Measurements from ENCODE around the gene DEPDC4. TPM values are rescaled to one million over a fixed set of nuclear protein-coding genes. Genes with fewer than 3 reads are reported as not detected.

The DEPDC4 gene
- total RNA-seq, 2 donors from 2014 or later, result 0.44 TPM; not detected in 1

DNA sequence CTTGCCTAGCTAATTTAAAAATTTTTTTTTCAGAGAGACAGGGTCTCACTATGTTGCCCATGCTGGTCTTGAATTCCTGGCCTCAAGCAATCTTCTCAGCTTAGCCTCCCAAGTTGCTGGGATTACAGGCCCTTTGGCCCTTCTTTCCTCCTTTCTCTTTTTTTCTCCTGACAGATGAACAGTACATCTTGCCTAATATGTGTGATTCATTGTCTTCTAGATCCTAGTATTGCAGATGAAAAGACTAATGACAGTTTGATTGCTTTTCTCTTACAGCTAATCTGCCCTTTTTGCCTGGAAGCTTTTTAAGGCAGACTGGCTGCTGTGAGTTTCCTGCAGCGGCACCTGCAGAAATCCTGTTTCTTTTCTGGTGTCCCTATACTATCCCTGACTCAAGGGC, 12.0 kb downstream of the DEPDC4 start:
- no peaks in the 10 kb centered on the region for H3K9me3 ChIP-seq
- no peaks in the 10 kb centered on the region for H3K27me3 ChIP-seq
- H3K36me3 ChIP-seq, result no peaks in the 10 kb centered on the region
- no peak for DNase-seq (ENCODE audit: low spot score)
- no peaks in the 10 kb centered on the region for H3K4me1 ChIP-seq
- H3K27ac ChIP-seq, result no peak overlapping the region
- no peak overlapping the region for H3K4me3 ChIP-seq
- TF ChIP-seq, protein P1, sequence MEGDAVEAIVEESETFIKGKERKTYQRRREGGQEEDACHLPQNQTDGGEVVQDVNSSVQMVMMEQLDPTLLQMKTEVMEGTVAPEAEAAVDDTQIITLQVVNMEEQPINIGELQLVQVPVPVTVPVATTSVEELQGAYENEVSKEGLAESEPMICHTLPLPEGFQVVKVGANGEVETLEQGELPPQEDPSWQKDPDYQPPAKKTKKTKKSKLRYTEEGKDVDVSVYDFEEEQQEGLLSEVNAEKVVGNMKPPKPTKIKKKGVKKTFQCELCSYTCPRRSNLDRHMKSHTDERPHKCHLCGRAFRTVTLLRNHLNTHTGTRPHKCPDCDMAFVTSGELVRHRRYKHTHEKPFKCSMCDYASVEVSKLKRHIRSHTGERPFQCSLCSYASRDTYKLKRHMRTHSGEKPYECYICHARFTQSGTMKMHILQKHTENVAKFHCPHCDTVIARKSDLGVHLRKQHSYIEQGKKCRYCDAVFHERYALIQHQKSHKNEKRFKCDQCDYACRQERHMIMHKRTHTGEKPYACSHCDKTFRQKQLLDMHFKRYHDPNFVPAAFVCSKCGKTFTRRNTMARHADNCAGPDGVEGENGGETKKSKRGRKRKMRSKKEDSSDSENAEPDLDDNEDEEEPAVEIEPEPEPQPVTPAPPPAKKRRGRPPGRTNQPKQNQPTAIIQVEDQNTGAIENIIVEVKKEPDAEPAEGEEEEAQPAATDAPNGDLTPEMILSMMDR (IDR thresholded peaks at IDR 0.05), result no peak

DNA sequence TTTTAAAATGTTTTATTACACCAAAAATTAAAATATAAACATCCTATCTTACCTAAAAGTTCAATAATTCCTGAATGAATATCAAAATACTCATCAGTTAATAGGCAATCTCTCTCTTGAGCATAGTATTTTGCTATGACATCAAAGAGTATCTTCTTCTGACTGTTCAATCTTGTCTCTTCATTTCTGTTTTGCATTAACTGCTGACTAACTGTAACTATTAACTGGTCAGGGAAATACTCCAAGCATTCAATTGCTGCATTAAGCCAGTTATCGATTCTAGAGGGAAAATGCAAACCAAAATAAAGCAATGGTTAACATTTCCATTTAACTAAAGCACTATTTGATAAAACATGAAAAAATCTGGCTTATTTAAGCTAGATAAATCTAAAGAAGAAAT, 13.4 kb downstream of the DEPDC4 start:
- DNase-seq (ENCODE audit: low spot score), result no peak
- no peak overlapping the region for H3K4me3 ChIP-seq
- no peaks in the 10 kb centered on the region for H3K27me3 ChIP-seq
- TF ChIP-seq, protein P1 (IDR thresholded peaks at IDR 0.05), result no peak
- H3K4me1 ChIP-seq, result no peaks in the 10 kb centered on the region
- no peaks in the 10 kb centered on the region for H3K9me3 ChIP-seq
- no peak overlapping the region for H3K27ac ChIP-seq
- H3K36me3 ChIP-seq, result no peaks in the 10 kb centered on the region

DNA sequence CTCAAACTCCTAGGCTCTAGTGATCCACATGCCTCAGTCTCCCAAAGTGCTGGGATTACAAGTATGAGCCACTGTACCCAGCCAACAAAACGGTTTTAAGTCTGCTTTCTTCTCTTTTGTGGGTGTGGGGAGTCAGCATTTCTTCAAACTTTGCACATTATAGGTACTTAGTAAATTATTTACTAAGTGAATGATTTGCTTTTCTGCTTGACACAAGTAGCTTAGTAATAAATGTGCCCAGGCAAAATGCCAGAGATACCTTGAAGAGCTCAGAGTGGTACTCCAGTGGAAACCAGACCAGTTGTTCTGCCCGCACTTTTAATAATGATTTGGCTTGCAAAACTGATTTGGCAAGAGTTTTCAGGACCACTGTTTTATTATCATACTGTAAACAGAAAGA, 15.0 kb downstream of the DEPDC4 start:
- TF ChIP-seq, protein P1 (IDR thresholded peaks at IDR 0.05), result no peak
- Histone ChIP-seq H3K4me3 (no peak overlapping the region), H3K9me3 (no peaks in the 10 kb centered on the region), H3K4me1 (no peaks in the 10 kb centered on the region), H3K27me3 (no peaks in the 10 kb centered on the region), H3K27ac (no peak overlapping the region), H3K36me3 (no peaks in the 10 kb centered on the region)
- no peak for DNase-seq (ENCODE audit: low spot score)

DNA sequence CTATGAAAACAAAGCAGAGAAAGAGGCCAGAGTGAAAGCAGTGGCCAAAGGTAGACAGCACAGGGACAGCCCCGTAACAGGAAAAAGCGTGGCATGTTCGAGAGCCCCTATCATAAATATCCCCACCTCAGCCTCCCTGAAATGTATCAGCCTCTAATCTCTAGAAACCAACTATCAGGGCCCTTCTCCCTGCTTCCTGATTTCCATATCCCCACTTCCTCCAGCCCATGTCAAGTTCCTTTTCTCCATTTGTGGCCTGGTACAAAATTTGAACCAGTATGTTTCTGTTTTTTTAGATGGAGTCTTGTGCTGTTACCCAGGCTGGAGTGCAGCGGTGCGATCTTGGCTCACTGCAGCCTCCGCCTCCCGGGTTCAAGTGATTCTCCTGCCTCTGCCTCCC, 16.9 kb downstream of the DEPDC4 start:
- H3K4me3 ChIP-seq, result no peak overlapping the region
- no peaks in the 10 kb centered on the region for H3K9me3 ChIP-seq

DNA sequence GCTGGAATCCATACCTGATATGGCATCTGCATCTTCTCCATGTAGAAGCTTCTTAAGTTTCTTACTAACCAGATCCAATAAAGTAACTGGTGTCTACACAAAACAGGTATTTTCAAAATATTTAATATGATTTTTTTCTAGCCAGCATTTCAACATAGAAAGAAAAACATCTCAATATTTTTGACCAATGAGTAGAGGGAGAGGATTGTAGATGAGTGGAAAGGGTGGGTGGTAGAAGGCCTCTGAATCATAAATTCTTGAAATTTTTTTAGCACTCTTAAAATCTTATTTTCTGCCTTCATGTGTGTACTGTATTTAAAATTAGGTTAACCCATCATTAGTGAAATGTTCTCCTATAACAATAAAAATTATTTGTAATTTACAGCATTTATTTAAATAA, 18.0 kb downstream of the DEPDC4 start:
- Histone ChIP-seq H3K27me3 (no peaks in the 10 kb centered on the region), H3K4me1 (no peaks in the 10 kb centered on the region), H3K9me3 (no peaks in the 10 kb centered on the region), H3K36me3 (no peaks in the 10 kb centered on the region), H3K27ac (no peak overlapping the region), H3K4me3 (no peak overlapping the region)
- TF ChIP-seq, protein P1 (IDR thresholded peaks at IDR 0.05), result no peak
- DNase-seq (ENCODE audit: low spot score), result no peak

More for the DNA sequence above, 16.9 kb downstream of the DEPDC4 start:
- H3K4me1 ChIP-seq, result no peaks in the 10 kb centered on the region
- no peak overlapping the region for H3K27ac ChIP-seq
- no peaks in the 10 kb centered on the region for H3K27me3 ChIP-seq
- TF ChIP-seq, protein P1 (IDR thresholded peaks at IDR 0.05), result no peak
- no peaks in the 10 kb centered on the region for H3K36me3 ChIP-seq
- DNase-seq (ENCODE audit: low spot score), result no peak

DNA sequence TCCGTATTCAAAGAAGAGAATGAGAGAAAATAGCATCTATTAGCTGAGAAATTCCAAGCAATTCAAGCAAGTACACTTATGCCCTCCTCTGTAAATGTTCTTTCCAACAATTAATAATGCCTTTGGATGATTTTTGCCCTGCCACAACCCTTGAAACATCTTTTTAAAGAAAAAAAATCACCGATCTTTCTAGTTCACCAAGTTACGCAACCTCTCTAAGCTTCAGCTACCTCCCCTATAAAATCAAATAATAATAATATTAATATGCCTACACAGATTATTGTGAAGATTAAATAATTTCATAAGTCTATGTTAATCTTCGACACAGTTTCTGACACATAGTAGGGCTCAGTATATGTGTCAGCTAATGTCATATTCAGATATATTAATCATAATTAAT, 19.1 kb downstream of the DEPDC4 start:
- H3K9me3 ChIP-seq, result no peaks in the 10 kb centered on the region
- H3K4me3 ChIP-seq, result no peak overlapping the region
- no peak overlapping the region for H3K27ac ChIP-seq
- DNase-seq (ENCODE audit: low spot score), result no peak
- H3K36me3 ChIP-seq, result no peaks in the 10 kb centered on the region
- no peaks in the 10 kb centered on the region for H3K4me1 ChIP-seq
- TF ChIP-seq, protein P1 (IDR thresholded peaks at IDR 0.05), result no peak
- H3K27me3 ChIP-seq, result no peaks in the 10 kb centered on the region

Measured in right atrium auricular region (tissue), 2 donors.